K562 (cell line): ENCODE results near the gene CCDC186. TPM values are rescaled to one million over a fixed set of nuclear protein-coding genes. Genes with fewer than 3 reads are reported as not detected.

ENCODE experiments used
- ATAC-seq: fragments of 200-7000 bp; cut with Tn5 transposase; 3 replicates; pipeline ENCODE4 v1.9.1; 2020; ENCODE audit warnings: moderate library complexity
- BruUV-seq: library from RNA; stranded (reverse); fragments of 400-500 nt; replicated peaks from 2 replicates; lab custom pipeline; 2021; lab: Mats Ljungman, UMichigan
- CTCF ChIA-PET: fragments of 300-600 bp; formaldehyde crosslinking; extraction: SDS; loops from one replicate; lab custom pipeline; 2021; ENCODE audit warnings: low intra/inter-chr PET ratio; lab: Yijun Ruan, JAX
- POLR2A ChIA-PET: fragments of 300-600, 350-650 bp; sonication (Branson Sonifier 250); formaldehyde crosslinking; extraction: SDS; loops from one replicate; lab custom pipeline; 2021; ENCODE audit warnings: antibody characterized with exemption, inconsistent platforms; lab: Yijun Ruan, JAX
- DNase-seq, 4 experiments: peaks; one replicate each; pipeline versions ENCODE4 v3.0.0 to v3.0.0-alpha.2; 2011 to 2018; ENCODE audit warnings: low spot score in 3 of 4, mixed read lengths in 3 of 4; ENCODE audit errors: extremely low read depth in 1 of 4
- FAIRE-seq: peaks from 2 replicates; lab custom pipeline; 2011; peaks lifted over from hg19 to GRCh38; lab: Jason Lieb, UNC
- H2AFZ ChIP-seq: 2 replicates; pipeline ENCODE4 v1.6.0; 2011; ENCODE audit warnings: low read depth, low read length, control low read depth, inconsistent platforms
- H3K27ac ChIP-seq: fragments of 200-600 bp; 3 replicates; pipeline ENCODE4 v1.8.0; 2011; ENCODE audit warnings: low read depth, mild to moderate bottlenecking, control low read depth, inconsistent platforms, low read length, moderate library complexity, mixed read lengths; ENCODE audit errors: extremely low read depth
- H3K27me3 ChIP-seq, 2 experiments: fragments of 300-600 bp in 1 of 2; 2 replicates in 1 of 2; 3 replicates in 1 of 2; pipeline versions ENCODE4 v1.6.0 to v1.8.0; 2011; ENCODE audit warnings: inconsistent platforms in 2 of 2, low read length in 2 of 2, mild to moderate bottlenecking in 1 of 2, mixed read lengths in 1 of 2, moderate library complexity in 1 of 2; ENCODE audit not compliant: control insufficient read depth in 2 of 2, insufficient read depth in 2 of 2
- H3K36me3 ChIP-seq: fragments of 300-600 bp; 3 replicates; pipeline ENCODE4 v1.8.0; 2011; ENCODE audit warnings: mild to moderate bottlenecking, low read length, inconsistent platforms; ENCODE audit not compliant: control insufficient read depth, insufficient read depth
- H3K4me1 ChIP-seq, 2 experiments: fragments of 200-600 bp in 1 of 2; replicated peaks in 1 of 2; 2 replicates in 1 of 2; 3 replicates in 1 of 2; pipeline versions ENCODE4 v1.5.1 to v1.8.0; 2011; ENCODE audit warnings: inconsistent platforms in 2 of 2, low read length in 2 of 2, mild to moderate bottlenecking in 1 of 2, mixed read lengths in 1 of 2, moderate library complexity in 1 of 2; ENCODE audit not compliant: control insufficient read depth in 2 of 2, insufficient read depth in 2 of 2
- H3K4me2 ChIP-seq: 2 replicates; pipeline ENCODE4 v1.6.1; 2011; ENCODE audit warnings: low read length, control low read depth, inconsistent platforms, mixed read lengths; ENCODE audit not compliant: insufficient read depth
- H3K4me3 ChIP-seq: fragments of 200-600 bp; sonication (generic), shearing (Covaris generic); 2 replicates; pipeline ENCODE4 v1.5.1; 2016; ENCODE audit warnings: control low read depth, inconsistent platforms
- H3K79me2 ChIP-seq: fragments of 200-600 bp; 3 replicates; pipeline ENCODE4 v1.8.0; 2011; ENCODE audit warnings: low read length, inconsistent platforms; ENCODE audit not compliant: control insufficient read depth, insufficient read depth
- H3K9ac ChIP-seq, 2 experiments: 2 replicates each; pipeline versions ENCODE4 v1.6.0 to v1.6.1; 2011; ENCODE audit warnings: low read depth in 2 of 2, low read length in 2 of 2, control low read depth in 1 of 2, inconsistent platforms in 1 of 2, mild to moderate bottlenecking in 1 of 2, mixed read lengths in 1 of 2; ENCODE audit not compliant: insufficient read depth in 1 of 2
- H3K9me1 ChIP-seq: one replicate; pipeline ENCODE4 v1.6.0; 2011; ENCODE audit warnings: inconsistent platforms, mild to moderate bottlenecking, low read length, moderate library complexity; ENCODE audit not compliant: control insufficient read depth, insufficient read depth
- H3K9me3 ChIP-seq: replicated peaks from 2 replicates; pipeline ENCODE4 v1.5.1; 2011; ENCODE audit warnings: low read depth, low read length, inconsistent platforms; ENCODE audit not compliant: control insufficient read depth, insufficient read depth
- H4K20me1 ChIP-seq: replicated peaks from 2 replicates; pipeline ENCODE4 v1.6.1; 2011; ENCODE audit warnings: low read length, inconsistent platforms, mixed read lengths; ENCODE audit not compliant: control insufficient read depth, insufficient read depth
- FOXK1 ChIP-seq: sonication (generic); formaldehyde crosslinking; IDR thresholded peaks from 2 replicates; pipeline ENCODE4 v1.8.0; 2022; ENCODE audit warnings: missing genetic modification reagents, mild to moderate bottlenecking, borderline replicate concordance
- MAFK ChIP-seq: IDR thresholded peaks from 2 replicates; pipeline ENCODE4 v1.6.1; 2011; ENCODE audit warnings: low read length, improper control_type of control experiment
- NFE2 ChIP-seq: IDR thresholded peaks from 2 replicates; pipeline ENCODE4 v1.6.1; 2014; ENCODE audit warnings: antibody characterized with exemption, low read depth
- PHTF2 ChIP-seq: fragments of 250-450 bp; sonication (Bioruptor Pico); IDR thresholded peaks from 2 replicates; pipeline ENCODE4 v1.5.0; 2021; ENCODE audit warnings: mild to moderate bottlenecking
- SETDB1 ChIP-seq: IDR thresholded peaks from one replicate; pipeline ENCODE4 v1.6.1; 2012; ENCODE audit warnings: low read length, control low read depth, inconsistent platforms
- TOE1 ChIP-seq, 2 experiments: fragments of 450-650 bp in 1 of 2; sonication (generic) in 1 of 2; formaldehyde crosslinking in 1 of 2; IDR thresholded peaks; 2 replicates each; pipeline versions ENCODE4 v1.7.1 to v1.8.0; 2016 to 2022; ENCODE audit warnings: borderline replicate concordance in 2 of 2, mild to moderate bottlenecking in 2 of 2, antibody characterized with exemption in 1 of 2, inconsistent platforms in 1 of 2, low read depth in 1 of 2, missing genetic modification reagents in 1 of 2, moderate library complexity in 1 of 2
- UBTF ChIP-seq, 2 experiments: IDR thresholded peaks; 2 replicates each; pipeline ENCODE4 v1.6.1; 2012; ENCODE audit warnings: improper control_type of control experiment in 2 of 2, low read depth in 2 of 2, low read length in 2 of 2, borderline replicate concordance in 1 of 2
- XRCC3 ChIP-seq: fragments of 450-650 bp; IDR thresholded peaks from 2 replicates; pipeline ENCODE4 v1.6.1; 2017; ENCODE audit warnings: mild to moderate bottlenecking, moderate library complexity
- ZBTB11 ChIP-seq, 3 experiments: fragments of 200-800 bp in 1 of 3; fragments of 250-450 bp in 1 of 3; fragments of 450-650 bp in 1 of 3; sonication (Bioruptor Pico) in 1 of 3; sonication (Bioruptor generic) in 1 of 3; formaldehyde crosslinking in 1 of 3; IDR thresholded peaks; 2 replicates each; pipeline versions ENCODE4 v1.6.1 to v1.8.0; 2016 to 2022; ENCODE audit warnings: mild to moderate bottlenecking in 2 of 3, missing genetic modification characterization in 2 of 3, missing compliant biosample characterization in 1 of 3, moderate library complexity in 1 of 3
- ZNF354B ChIP-seq: fragments of 250-450 bp; sonication (Bioruptor Pico); IDR thresholded peaks from 2 replicates; pipeline ENCODE4 v1.4.0; 2020
- WGBS: fragments of 100-300 bp; shearing (Covaris generic); methylation state at CpG from one replicate; pipeline ENCODE4 v1.1.6; 2016; ENCODE audit warnings: low coverage, mixed read lengths; ENCODE audit not compliant: insufficient coverage; ENCODE audit errors: missing lambda C conversion rate; 5-methylcytosine and 5-hydroxymethylcytosine counted together
- in situ Hi-C: fragments of 300-500 bp; cut with MboI; formaldehyde crosslinking; loops from 4 replicates; pipeline ENCODE4 v1.15.0; 2018; ENCODE audit warnings: inconsistent platforms, mixed read lengths
- intact Hi-C: fragments of 100-400 bp; cut with micrococcal nuclease; formaldehyde crosslinking; loops from 2 replicates; pipeline ENCODE4 v1.14.2; 2022
- polyA plus RNA-seq, 8 experiments: library from polyadenylated mRNA; depleted of rRNA in 4 of 8; stranded (reverse) in 5 of 8; unstranded in 3 of 8; fragments of >200 nt; fragmentation: Nextera tagmentation in 2 of 8; fragmentation: Illumina TruSeq in 1 of 8; extraction: Ambion mirVana in 2 of 8; extraction: Trizol in 1 of 8; gene quantifications; 2 replicates each; pipeline versions ENCODE4 v1.2.1 to v1.2.3, GENCODE V29; 2011 to 2014; ENCODE audit warnings: inconsistent platforms in 1 of 8, missing spikeins in 1 of 8
- total RNA-seq, 7 experiments: library from RNA; depleted of rRNA in 6 of 7; stranded (reverse); fragments of >200 nt in 6 of 7; fragmentation: Illumina TruSeq in 2 of 7; extraction: Trizol in 2 of 7; gene quantifications; 2 replicates each; pipeline versions ENCODE4 v1.2.1 to v1.2.3, GENCODE V29; 2011 to 2021; ENCODE audit warnings: low replicate concordance in 1 of 7

Gene CCDC186
- total and polyA plus RNA-seq, 9 of the 15 experiments (the other 6 are each of a cell fraction or from before 2014, with no cell fraction given), result 2.0 to 7.5 (median 4.7) TPM

- no peak for FAIRE-seq
- H3K9me1 ChIP-seq, result no peaks in the 10 kb centered on the region
- no peak overlapping the region for H3K4me2 ChIP-seq
- 0% methylated on average over 1 of the region's 1 CpG for WGBS
- no TSS peak for BruUV-seq
- H2AFZ ChIP-seq, result no peak overlapping the region
- H3K36me3 ChIP-seq, result no peaks in the 10 kb centered on the region
- no peaks in the 10 kb centered on the region for H3K9me3 ChIP-seq
- no peak for TF ChIP-seq SETDB1
- TF ChIP-seq MAFK, result no peak
- no peak for TF ChIP-seq XRCC3
- TF ChIP-seq ZNF354B, result no peak
- TF ChIP-seq NFE2, result no peak
- TF ChIP-seq PHTF2 (CRISPR knock-in tag), result no peak
- TF ChIP-seq FOXK1 (CRISPR knock-in tag), result no peak
- TF ChIP-seq TOE1 (IDR thresholded peaks at IDR 0.05; ENCODE audit: borderline replicate concordance), result no peak
- TF ChIP-seq TOE1 (CRISPR knock-in tag; IDR thresholded peaks at IDR 0.05; ENCODE audit: borderline replicate concordance, low read depth), result no peak
- no peak for TF ChIP-seq UBTF (IDR thresholded peaks at IDR 0.05; ENCODE audit: borderline replicate concordance in 1 of 2, low read depth in 2 of 2, low read length in 2 of 2)
- TF ChIP-seq ZBTB11 (CRISPR knock-in tag; IDR thresholded peaks at IDR 0.05), result no peak
- TF ChIP-seq, all 486 proteins: peak for 0
- ChIA-PET POLR2A (no interaction called here), CTCF (no interaction called here)
- H3K79me2 ChIP-seq, result no peaks in the 10 kb centered on the region
- peaks cover 0 to 6% of the 10 kb centered on the region in 2 experiments; a peak in 2 of 5 replicates for H3K27me3 ChIP-seq
- in situ Hi-C loops (no loop called here), intact Hi-C loops (no loop called here)
- H3K9ac ChIP-seq, result no peak overlapping the region
- no peaks in the 10 kb centered on the region for H4K20me1 ChIP-seq
- no peak overlapping the region for H3K4me3 ChIP-seq
- H3K27ac ChIP-seq, result no peak overlapping the region
- no peaks in the 10 kb centered on the region for H3K4me1 ChIP-seq
- DNase-seq, result no peak
- ATAC-seq, result no peak
Measured at GRCh38 chr10:114077347-114077746, 96.7 kb downstream of the CCDC186 start.
